GM10266 (cell line): ENCODE measurements around the gene CDK12.

Experiments used
- DNase-seq: peaks from one replicate; pipeline ENCODE4 v3.0.0; 2012; ENCODE audit errors: extremely low spot score
- CTCF ChIP-seq: IDR thresholded peaks from 2 replicates; pipeline ENCODE4 v1.5.1; 2012; ENCODE audit warnings: mild to moderate bottlenecking, low read depth; ENCODE audit not compliant: control insufficient read depth, insufficient read depth; ENCODE audit errors: missing control alignments

Gene CDK12

GRCh38 chr17:39513309-39513708, 52.0 kb downstream of the CDK12 start:
- TF ChIP-seq CTCF = no peak
- no peak for DNase-seq

GRCh38 chr17:39513915-39514314, 52.6 kb downstream of the CDK12 start:
- TF ChIP-seq CTCF = no peak

GRCh38 chr17:39517224-39517623, 55.9 kb downstream of the CDK12 start:
- DNase-seq = no peak
- TF ChIP-seq CTCF = no peak

More at GRCh38 chr17:39513915-39514314, 52.6 kb downstream of the CDK12 start:
- no peak for DNase-seq

- no peak for TF ChIP-seq CTCF
Observed at GRCh38 chr17:39525801-39526506, 64.7 kb downstream of the CDK12 start.

GRCh38 chr17:39527220-39527813, 66.0 kb downstream of the CDK12 start:
- TF ChIP-seq CTCF = peak; percentile 55
- DNase-seq = no peak

More at GRCh38 chr17:39525801-39526506, 64.7 kb downstream of the CDK12 start:
- no peak for DNase-seq

GRCh38 chr17:39529455-39529854, 68.2 kb downstream of the CDK12 start:
- TF ChIP-seq CTCF = no peak
- no peak for DNase-seq

- DNase-seq = no peak
- no peak for TF ChIP-seq CTCF
Observed at GRCh38 chr17:39530513-39530912, 69.2 kb downstream of the CDK12 start.
